ENCODE results near the gene TMEM147.

Gene TMEM147

GRCh38 chr19:35544110-35544802, 1.2 kb upstream of the TMEM147 start:
- DNase-seq (ENCODE audit: insufficient read length, low spot score) (no peak), FAIRE-seq (no peak)

GRCh38 chr19:35545855-35546381, 492 bp downstream of the TMEM147 start:
- peak; percentile 55 for DNase-seq (ENCODE audit: insufficient read length, low spot score)
- peak; percentile 90 for FAIRE-seq

- DNase-seq (ENCODE audit: insufficient read length, low spot score), result no peak
- no peak for FAIRE-seq
Observed at GRCh38 chr19:35546532-35546931, 1.1 kb downstream of the TMEM147 start.

GRCh38 chr19:35549174-35549788, 3.9 kb downstream of the TMEM147 start:
- DNase-seq (ENCODE audit: insufficient read length, low spot score) (peak; percentile 76), FAIRE-seq (no peak)

- no peak for FAIRE-seq
- no peak for DNase-seq (ENCODE audit: insufficient read length, low spot score)
Observed at GRCh38 chr19:35549879-35550523, 4.6 kb downstream of the TMEM147 start.

GRCh38 chr19:35551091-35551810, 5.8 kb downstream of the TMEM147 start:
- FAIRE-seq (no peak), DNase-seq (ENCODE audit: insufficient read length, low spot score) (no peak)

GRCh38 chr19:35552534-35553384, 7.3 kb downstream of the TMEM147 start:
- FAIRE-seq (no peak), DNase-seq (ENCODE audit: insufficient read length, low spot score) (no peak)

GRCh38 chr19:35553385-35554000, 8.1 kb downstream of the TMEM147 start:
- DNase-seq (ENCODE audit: insufficient read length, low spot score) (no peak), FAIRE-seq (no peak)

GRCh38 chr19:35554076-35554475, 8.7 kb downstream of the TMEM147 start:
- no peak for FAIRE-seq
- no peak for DNase-seq (ENCODE audit: insufficient read length, low spot score)

GRCh38 chr19:35555301-35556005, 10.0 kb downstream of the TMEM147 start:
- DNase-seq (ENCODE audit: insufficient read length, low spot score) (no peak), FAIRE-seq (no peak)

GRCh38 chr19:35556025-35556590, 10.7 kb downstream of the TMEM147 start:
- FAIRE-seq (no peak), DNase-seq (ENCODE audit: insufficient read length, low spot score) (no peak)

- FAIRE-seq, result no peak
- no peak for DNase-seq (ENCODE audit: insufficient read length, low spot score)
Observed at GRCh38 chr19:35556846-35557538, 11.6 kb downstream of the TMEM147 start.

GRCh38 chr19:35557539-35558399, 12.3 kb downstream of the TMEM147 start:
- DNase-seq (ENCODE audit: insufficient read length, low spot score) (peak; percentile 51), FAIRE-seq (peak; percentile 69)

- FAIRE-seq (no peak), DNase-seq (ENCODE audit: insufficient read length, low spot score) (no peak)
Observed at GRCh38 chr19:35558400-35559280, 13.2 kb downstream of the TMEM147 start.

- DNase-seq (ENCODE audit: insufficient read length, low spot score), result peak; percentile 63
Observed at GRCh38 chr19:35559281-35559659, 13.8 kb downstream of the TMEM147 start.

GRCh38 chr19:35559781-35560180, 14.4 kb downstream of the TMEM147 start:
- FAIRE-seq (no peak), DNase-seq (ENCODE audit: insufficient read length, low spot score) (no peak)

More at GRCh38 chr19:35559281-35559659, 13.8 kb downstream of the TMEM147 start:
- peak; percentile 76 for FAIRE-seq
